GM19099 (cell line): ENCODE results near the gene GAS7.

Experiments
- POLR2A ChIP-seq: IDR thresholded peaks from 3 replicates; pipeline ENCODE4 v1.6.1; 2011; ENCODE audit warnings: low read depth; ENCODE audit not compliant: insufficient read length; ENCODE audit errors: extremely low read depth

Gene GAS7

GRCh38 chr17:10032118-10032852 lies 166.1 kb downstream of the GAS7 start:
- no peak for TF ChIP-seq POLR2A

GRCh38 chr17:10031606-10032005 lies 166.8 kb downstream of the GAS7 start:
- TF ChIP-seq POLR2A, result no peak

GRCh38 chr17:10031127-10031526 lies 167.3 kb downstream of the GAS7 start:
- TF ChIP-seq POLR2A, result no peak

- TF ChIP-seq POLR2A, result no peak
Observed at GRCh38 chr17:10029129-10029528, 169.3 kb downstream of the GAS7 start.

GRCh38 chr17:10025976-10026901 lies 172.2 kb downstream of the GAS7 start:
- TF ChIP-seq POLR2A, result no peak

GRCh38 chr17:10025224-10025623 lies 173.2 kb downstream of the GAS7 start:
- TF ChIP-seq POLR2A, result no peak

- TF ChIP-seq POLR2A, result no peak
Observed at GRCh38 chr17:10022416-10022815, 176.0 kb downstream of the GAS7 start.

GRCh38 chr17:10021272-10021984 lies 177.0 kb downstream of the GAS7 start:
- no peak for TF ChIP-seq POLR2A

- no peak for TF ChIP-seq POLR2A
Observed at GRCh38 chr17:10019941-10020451, 178.4 kb downstream of the GAS7 start.

GRCh38 chr17:10018461-10018891 lies 179.9 kb downstream of the GAS7 start:
- TF ChIP-seq POLR2A, result no peak

GRCh38 chr17:10013365-10014112 lies 184.9 kb downstream of the GAS7 start:
- no peak for TF ChIP-seq POLR2A

- TF ChIP-seq POLR2A, result no peak
Observed at GRCh38 chr17:10010752-10011151, 187.7 kb downstream of the GAS7 start.

- TF ChIP-seq POLR2A, result no peak
Observed at GRCh38 chr17:10003705-10004104, 194.7 kb downstream of the GAS7 start.

GRCh38 chr17:10001306-10001873 lies 197.0 kb downstream of the GAS7 start:
- no peak for TF ChIP-seq POLR2A

- TF ChIP-seq POLR2A, result no peak
Observed at GRCh38 chr17:9999919-10000695, 198.3 kb downstream of the GAS7 start.
